ENCODE results near the gene DKK2.

DKK2 gene

GRCh38 chr4:106971636-106972035 is 64.5 kb downstream of the DKK2 start:
- Histone ChIP-seq H3K4me1 (ENCODE audit: low read depth, poor library complexity, severe bottlenecking) (no peaks in the 10 kb centered on the region), H3K4me3 (IDR thresholded peaks at IDR 0.05; ENCODE audit: insufficient read depth, low read depth, low read length) (no peak overlapping the region), H3K27me3 (ENCODE audit: insufficient read depth, low read depth) (no peaks in the 10 kb centered on the region), H4K20me1 (ENCODE audit: insufficient read depth) (no peaks in the 10 kb centered on the region), H3K4me2 (no peak overlapping the region), H2AFZ (ENCODE audit: low read depth) (no peak overlapping the region), H3K79me2 (ENCODE audit: insufficient read depth, low read depth) (no peaks in the 10 kb centered on the region), H3K36me3 (ENCODE audit: insufficient read depth) (no peaks in the 10 kb centered on the region), H3K9ac (no peak overlapping the region), H3K27ac (no peak overlapping the region)
- TF ChIP-seq CTCF (conservative IDR thresholded peaks at IDR 0.05; ENCODE audit: low read depth, low read length): no peak

- H3K9ac ChIP-seq: no peak overlapping the region
- H3K4me3 ChIP-seq (IDR thresholded peaks at IDR 0.05; ENCODE audit: insufficient read depth, low read depth, low read length): no peak overlapping the region
- H3K4me1 ChIP-seq (ENCODE audit: low read depth, poor library complexity, severe bottlenecking): no peaks in the 10 kb centered on the region
- H3K27ac ChIP-seq: no peak overlapping the region
- H3K4me2 ChIP-seq: no peak overlapping the region
- H3K36me3 ChIP-seq (ENCODE audit: insufficient read depth): no peaks in the 10 kb centered on the region
- H3K27me3 ChIP-seq (ENCODE audit: insufficient read depth, low read depth): no peaks in the 10 kb centered on the region
- no peaks in the 10 kb centered on the region for H4K20me1 ChIP-seq (ENCODE audit: insufficient read depth)
- no peak overlapping the region for H2AFZ ChIP-seq (ENCODE audit: low read depth)
- no peaks in the 10 kb centered on the region for H3K79me2 ChIP-seq (ENCODE audit: insufficient read depth, low read depth)
- TF ChIP-seq CTCF (conservative IDR thresholded peaks at IDR 0.05; ENCODE audit: low read depth, low read length): no peak
These were observed 68.2 kb downstream of the DKK2 start for GRCh38 chr4:106967892-106968291.

GRCh38 chr4:106953036-106953705 is 82.9 kb downstream of the DKK2 start:
- Histone ChIP-seq H3K27ac (no peak overlapping the region), H3K79me2 (ENCODE audit: insufficient read depth, low read depth) (no peaks in the 10 kb centered on the region), H2AFZ (ENCODE audit: low read depth) (no peak overlapping the region), H3K4me2 (no peak overlapping the region), H3K27me3 (ENCODE audit: insufficient read depth, low read depth) (no peaks in the 10 kb centered on the region), H4K20me1 (ENCODE audit: insufficient read depth) (no peaks in the 10 kb centered on the region), H3K9ac (no peak overlapping the region), H3K4me3 (IDR thresholded peaks at IDR 0.05; ENCODE audit: insufficient read depth, low read depth, low read length) (no peak overlapping the region), H3K36me3 (ENCODE audit: insufficient read depth) (no peaks in the 10 kb centered on the region), H3K4me1 (ENCODE audit: low read depth, poor library complexity, severe bottlenecking) (no peaks in the 10 kb centered on the region)
- no peak for TF ChIP-seq CTCF (conservative IDR thresholded peaks at IDR 0.05; ENCODE audit: low read depth, low read length)

- Histone ChIP-seq H3K79me2 (ENCODE audit: insufficient read depth, low read depth) (no peaks in the 10 kb centered on the region), H2AFZ (ENCODE audit: low read depth) (no peak overlapping the region), H3K27me3 (ENCODE audit: insufficient read depth, low read depth) (no peaks in the 10 kb centered on the region), H4K20me1 (ENCODE audit: insufficient read depth) (no peaks in the 10 kb centered on the region), H3K36me3 (ENCODE audit: insufficient read depth) (no peaks in the 10 kb centered on the region), H3K4me3 (IDR thresholded peaks at IDR 0.05; ENCODE audit: insufficient read depth, low read depth, low read length) (no peak overlapping the region), H3K9ac (no peak overlapping the region), H3K4me1 (ENCODE audit: low read depth, poor library complexity, severe bottlenecking) (no peaks in the 10 kb centered on the region), H3K4me2 (no peak overlapping the region), H3K27ac (no peak overlapping the region)
- no peak for TF ChIP-seq CTCF (conservative IDR thresholded peaks at IDR 0.05; ENCODE audit: low read depth, low read length)
These were observed 84.2 kb downstream of the DKK2 start for GRCh38 chr4:106951891-106952290.
